GM12878 (cell line): ENCODE data around the gene GRB10. TPM values are rescaled to one million over a fixed set of nuclear protein-coding genes. Genes with fewer than 3 reads are reported as not detected.
A peak's percentile ranks its signal among the peaks of the same experiment; 100 is the strongest.

Source experiments
- ATAC-seq: fragments of 200-7000 bp; cut with Tn5 transposase; 3 replicates; pipeline ENCODE4 v1.9.1; 2020; ENCODE audit warnings: mild to moderate bottlenecking, moderate library complexity
- BruUV-seq: library from RNA; stranded (reverse); fragments of 400-500 nt; replicated peaks from 2 replicates; lab custom pipeline; 2021; lab: Mats Ljungman, UMichigan
- CTCF ChIA-PET: fragments of 300-600 bp; sonication (Branson Sonifier 250); formaldehyde crosslinking; extraction: SDS; loops from one replicate; lab custom pipeline; 2021; ENCODE audit warnings: inconsistent platforms; lab: Yijun Ruan, JAX
- POLR2A ChIA-PET: fragments of 350-600 bp; formaldehyde crosslinking; extraction: SDS; loops from one replicate; lab custom pipeline; 2021; ENCODE audit warnings: inconsistent platforms; lab: Charles Lee
- RAD21 ChIA-PET: fragments of 300-600 bp; sonication (Branson Sonifier 250); formaldehyde crosslinking; loops from one replicate; lab custom pipeline; 2023; ENCODE audit warnings: antibody characterized with exemption; ENCODE audit not compliant: unreplicated experiment; lab: Charles Lee
- SMC1A ChIA-PET: fragments of 300-600 bp; sonication (Branson Sonifier 250); formaldehyde crosslinking; loops from one replicate; lab custom pipeline; 2023; ENCODE audit not compliant: unreplicated experiment, uncharacterized antibody; lab: Charles Lee
- DNase-seq: peaks from one replicate; pipeline ENCODE4 v3.0.0-alpha.2; 2011; ENCODE audit warnings: low read depth, low spot score
- FAIRE-seq: peaks from 3 replicates; lab custom pipeline; 2011; peaks lifted over from hg19 to GRCh38; lab: Jason Lieb, UNC
- H2AFZ ChIP-seq: 2 replicates; pipeline ENCODE4 v1.6.0; 2011; ENCODE audit warnings: low read depth, low read length, control low read depth; ENCODE audit not compliant: control insufficient read depth
- H3K27ac ChIP-seq: 2 replicates; pipeline ENCODE4 v1.5.1; 2011; ENCODE audit warnings: control low read depth; ENCODE audit not compliant: control insufficient read depth, insufficient read depth
- H3K27me3 ChIP-seq, 2 experiments: replicated peaks in 1 of 2; 2 replicates each; pipeline versions ENCODE4 v1.6.0 to v1.6.1; 2011; ENCODE audit warnings: low read length in 1 of 2; ENCODE audit not compliant: control insufficient read depth in 2 of 2, insufficient read depth in 2 of 2
- H3K36me3 ChIP-seq, 2 experiments: 2 replicates each; pipeline ENCODE4 v1.5.1; 2011; ENCODE audit warnings: low read length in 1 of 2; ENCODE audit not compliant: control insufficient read depth in 2 of 2, insufficient read depth in 2 of 2
- H3K4me1 ChIP-seq: 2 replicates; pipeline ENCODE4 v1.6.1; 2011; ENCODE audit warnings: mild to moderate bottlenecking, low read length, moderate library complexity, mixed read lengths; ENCODE audit not compliant: control insufficient read depth, insufficient read depth
- H3K4me2 ChIP-seq: 2 replicates; pipeline ENCODE4 v1.6.0; 2011; ENCODE audit warnings: control low read depth; ENCODE audit not compliant: control insufficient read depth, insufficient read depth
- H3K4me3 ChIP-seq: fragments of 200-600 bp; sonication (generic); 2 replicates; pipeline ENCODE4 v1.5.1; 2016
- H3K79me2 ChIP-seq: 2 replicates; pipeline ENCODE4 v1.6.0; 2011; ENCODE audit warnings: low read length; ENCODE audit not compliant: control insufficient read depth, insufficient read depth
- H3K9ac ChIP-seq: 2 replicates; pipeline ENCODE4 v1.8.0; 2011; ENCODE audit warnings: low read length, control low read depth, mixed read lengths; ENCODE audit not compliant: control insufficient read depth, insufficient read depth
- H3K9me3 ChIP-seq: replicated peaks from 3 replicates; pipeline ENCODE4 v1.5.1; 2011; ENCODE audit warnings: mild to moderate bottlenecking, low read length; ENCODE audit not compliant: control insufficient read depth, insufficient read depth
- H4K20me1 ChIP-seq: 2 replicates; pipeline ENCODE4 v1.6.0; 2011; ENCODE audit not compliant: control insufficient read depth, insufficient read depth
- ASH2L ChIP-seq: fragments of 300-600, 200-600 bp; sonication (generic); IDR thresholded peaks from 2 replicates; pipeline ENCODE4 v1.6.1; 2017; ENCODE audit warnings: low read depth, mild to moderate bottlenecking, borderline replicate concordance
- CTCF ChIP-seq, 3 experiments: IDR thresholded peaks in 2 of 3; conservative IDR thresholded peaks in 1 of 3; 2 replicates each; pipeline ENCODE4 v1.5.1; 2011; ENCODE audit warnings: low read depth in 3 of 3, low read length in 3 of 3, mild to moderate bottlenecking in 3 of 3, control low read depth in 2 of 3, moderate library complexity in 2 of 3, inconsistent platforms in 1 of 3, mixed read lengths in 1 of 3; ENCODE audit not compliant: control insufficient read depth in 2 of 3, insufficient read depth in 1 of 3; ENCODE audit errors: extremely low read depth in 1 of 3
- ETV6 ChIP-seq, 2 experiments: fragments of 450-650 bp in 1 of 2; IDR thresholded peaks in 1 of 2; conservative IDR thresholded peaks in 1 of 2; 2 replicates each; pipeline ENCODE4 v1.6.1; 2014; ENCODE audit warnings: antibody characterized with exemption in 1 of 2, borderline replicate concordance in 1 of 2, low read depth in 1 of 2, mild to moderate bottlenecking in 1 of 2, moderate library complexity in 1 of 2
- GATAD2B ChIP-seq: fragments of 450-650 bp; conservative IDR thresholded peaks from 2 replicates; pipeline ENCODE4 v1.6.1; 2017; ENCODE audit warnings: low read depth, mild to moderate bottlenecking, moderate library complexity
- HDGF ChIP-seq: fragments of 450-650 bp; IDR thresholded peaks from 2 replicates; pipeline ENCODE4 v1.6.1; 2016; ENCODE audit warnings: antibody characterized with exemption
- JUND ChIP-seq: IDR thresholded peaks from 2 replicates; pipeline ENCODE4 v1.6.1; 2012; ENCODE audit warnings: low read depth, mild to moderate bottlenecking, low read length, improper control_type of control experiment, moderate library complexity
- MEF2A ChIP-seq: IDR thresholded peaks from 2 replicates; pipeline ENCODE4 v1.6.1; 2011; ENCODE audit warnings: low read depth, mild to moderate bottlenecking, low read length, moderate library complexity; ENCODE audit not compliant: insufficient read depth
- MEF2B ChIP-seq: fragments of 450-650 bp; IDR thresholded peaks from 2 replicates; pipeline ENCODE4 v1.6.1; 2018; ENCODE audit warnings: mild to moderate bottlenecking, moderate library complexity; ENCODE audit not compliant: partially characterized antibody, poor library complexity, severe bottlenecking
- NBN ChIP-seq: fragments of 450-650 bp; IDR thresholded peaks from 2 replicates; pipeline ENCODE4 v1.6.1; 2016
- PAX5 ChIP-seq: IDR thresholded peaks from 2 replicates; pipeline ENCODE4 v1.6.1; 2011; ENCODE audit warnings: low read depth, low read length, borderline replicate concordance
- RAD21 ChIP-seq: IDR thresholded peaks from 2 replicates; pipeline ENCODE4 v1.6.1; 2011; ENCODE audit warnings: mild to moderate bottlenecking, low read depth, low read length, moderate library complexity; ENCODE audit not compliant: insufficient read depth
- SMAD1 ChIP-seq: fragments of 450-650 bp; IDR thresholded peaks from 2 replicates; pipeline ENCODE4 v1.6.1; 2018; ENCODE audit warnings: mild to moderate bottlenecking, low read depth; ENCODE audit not compliant: partially characterized antibody
- SMC3 ChIP-seq: IDR thresholded peaks from 2 replicates; pipeline ENCODE4 v1.6.1; 2011; ENCODE audit warnings: low read length, improper control_type of control experiment, borderline replicate concordance
- WGBS: methylation state at CpG from one replicate; pipeline ENCODE4 v1.1.6; 2016; ENCODE audit warnings: low lambda C conversion rate; ENCODE audit not compliant: insufficient replicate concordance, insufficient coverage; ENCODE audit errors: missing lambda C conversion rate; 5-methylcytosine and 5-hydroxymethylcytosine counted together
- in situ Hi-C: fragments of 300-500 bp; cut with MboI; formaldehyde crosslinking; loops from 9 replicates; pipeline ENCODE4 v1.14.3; 2018; ENCODE audit warnings: mixed read lengths
- intact Hi-C: fragments of 100-400 bp; cut with micrococcal nuclease; formaldehyde crosslinking; loops from one replicate; pipeline ENCODE4 v1.14.2; 2022; ENCODE audit not compliant: unreplicated experiment
- polyA plus RNA-seq, 11 experiments: library from polyadenylated mRNA; depleted of rRNA in 4 of 11; unstranded in 6 of 11; stranded (reverse) in 5 of 11; fragments of >200 nt; fragmentation: Nextera tagmentation in 4 of 11; fragmentation: Illumina TruSeq in 1 of 11; extraction: Ambion mirVana in 4 of 11; extraction: Trizol in 1 of 11; gene quantifications; 1 replicate in 1 of 11; 2 replicates in 10 of 11; pipeline versions ENCODE4 v1.2.1 to v1.2.3, GENCODE V29; 2011 to 2016; ENCODE audit warnings: inconsistent platforms in 2 of 11, missing spikeins in 2 of 11, low read depth in 1 of 11
- total RNA-seq, 4 experiments: library from RNA; depleted of rRNA in 3 of 4; stranded (reverse); fragments of >200 nt in 3 of 4; fragmentation: Illumina TruSeq in 1 of 4; extraction: Trizol in 1 of 4; gene quantifications; 2 replicates each; pipeline versions ENCODE4 v1.2.1 to v1.2.3, GENCODE V29; 2013 to 2021

Gene GRB10
- total and polyA plus RNA-seq, 10 of the 15 experiments (the other 5 are each of a cell fraction or from before 2014, with no cell fraction given) = 0.04 to 0.33 TPM; not detected in 8

GRCh38 chr7:50614721-50615518 lies 167.8 kb downstream of the GRB10 start:
- SMC1A ChIA-PET = interaction anchor here (0.6 to 1.3 kb wide), 4 partner anchors 25 to 582 kb away, joined by 3 read pairs; no protein-coding TSS in a partner anchor
- Histone ChIP-seq H3K4me2 (no peak overlapping the region), H3K9me3 (no peaks in the 10 kb centered on the region), H4K20me1 (no peaks in the 10 kb centered on the region), H3K27ac (no peak overlapping the region), H3K79me2 (no peaks in the 10 kb centered on the region), H3K36me3 (no peaks in the 10 kb centered on the region), H3K4me3 (no peak overlapping the region), H3K4me1 (no peaks in the 10 kb centered on the region), H2AFZ (no peak overlapping the region), H3K27me3 (peaks cover 0 to 5% of the 10 kb centered on the region in 2 experiments; a peak in 2 of 4 replicates), H3K9ac (no peak overlapping the region)
- no peak for DNase-seq
- RAD21 ChIA-PET = no interaction called here
- CTCF ChIA-PET = interaction anchor here (1.1 to 1.2 kb wide), 2 partner anchors 16 to 546 kb away, joined by 3 to 5 read pairs; no protein-coding TSS in a partner anchor
- FAIRE-seq = no peak
- peak; percentile 31; the same call in 1 of the 3 replicates for ATAC-seq
- POLR2A ChIA-PET = no interaction called here
- intact Hi-C loops = loop anchor here (2.0 kb wide), 1 partner anchor 64 kb away; no protein-coding TSS in a partner anchor
- in situ Hi-C loops = no loop called here
- BruUV-seq = no TSS peak
- TF ChIP-seq ETV6 (conservative IDR thresholded peaks at IDR 0.05 in 1 of 2, IDR thresholded peaks at IDR 0.05 in 1 of 2; ENCODE audit: borderline replicate concordance in 1 of 2, low read depth in 1 of 2) (no peak), NBN (no peak), MEF2A (no peak), PAX5 (no peak), JUND (no peak), HDGF (no peak), SMAD1 (no peak), CTCF (IDR thresholded peaks at IDR 0.05 in 2 of 3, conservative IDR thresholded peaks at IDR 0.05 in 1 of 3; ENCODE audit: control insufficient read depth in 2 of 3, extremely low read depth in 1 of 3, insufficient read depth in 1 of 3, low read depth in 3 of 3, low read length in 3 of 3) (peak in 2 of 3 experiments; percentile 28 to 34; a peak in 2 of 6 replicates), MEF2B (no peak), SMC3 (peak; percentile 39; the same call in 1 of the 2 replicates), RAD21 (0 out of 2 replicates have a peak, but pooled peaks have one; percentile 20), ASH2L (no peak), GATAD2B (no peak)
- TF ChIP-seq, all 136 proteins: peak for 3
- WGBS = 25% methylated on average over 20 of the region's 20 CpGs
